ENCODE results near the gene NME7.
"Not testable (repeated sequence)": the region's sequence is repeated elsewhere in the genome, so short reads cannot be mapped to it uniquely, and the experiment has no call there.

Gene NME7

GRCh38 chr1:169298441-169298840, 69.2 kb downstream of the NME7 start:
- no peak for DNase-seq

- DNase-seq: no peak
These were observed 71.8 kb downstream of the NME7 start for GRCh38 chr1:169295846-169296245.

- no peak for DNase-seq
These were observed 72.2 kb downstream of the NME7 start for GRCh38 chr1:169295425-169295824.

GRCh38 chr1:169289016-169289415, 78.6 kb downstream of the NME7 start:
- DNase-seq: no peak

- DNase-seq: no peak
These were observed 79.6 kb downstream of the NME7 start for GRCh38 chr1:169288011-169288414.

- no peak for DNase-seq
These were observed 80.3 kb downstream of the NME7 start for GRCh38 chr1:169287280-169287679.

- not testable (repeated sequence) for DNase-seq
These were observed 86.0 kb downstream of the NME7 start for GRCh38 chr1:169281562-169281961.

- no peak for DNase-seq
These were observed 96.5 kb downstream of the NME7 start for GRCh38 chr1:169271098-169271497.

GRCh38 chr1:169266133-169266532, 101.5 kb downstream of the NME7 start:
- no peak for DNase-seq

GRCh38 chr1:169263059-169263458, 104.5 kb downstream of the NME7 start:
- no peak for DNase-seq

- DNase-seq: no peak
These were observed 105.7 kb downstream of the NME7 start for GRCh38 chr1:169261884-169262283.

GRCh38 chr1:169260478-169261151, 107.0 kb downstream of the NME7 start:
- no peak for DNase-seq

GRCh38 chr1:169259816-169260215, 107.8 kb downstream of the NME7 start:
- no peak for DNase-seq

GRCh38 chr1:169250795-169251194, 116.8 kb downstream of the NME7 start:
- no peak for DNase-seq

GRCh38 chr1:169250022-169250421, 117.6 kb downstream of the NME7 start:
- no peak for DNase-seq

GRCh38 chr1:169249611-169250010, 118.0 kb downstream of the NME7 start:
- DNase-seq: no peak

GRCh38 chr1:169245706-169246105, 121.9 kb downstream of the NME7 start:
- DNase-seq: no peak

GRCh38 chr1:169240449-169241232, 127.0 kb downstream of the NME7 start:
- DNase-seq: no peak

GRCh38 chr1:169236880-169237279, 130.7 kb downstream of the NME7 start:
- DNase-seq: no peak

GRCh38 chr1:169236143-169236542, 131.5 kb downstream of the NME7 start:
- DNase-seq: no peak

- no peak for DNase-seq
These were observed 132.0 kb downstream of the NME7 start for GRCh38 chr1:169235568-169235967.

- DNase-seq: no peak
These were observed 132.8 kb downstream of the NME7 start for GRCh38 chr1:169234780-169235179.

GRCh38 chr1:169217636-169218035, 150.0 kb downstream of the NME7 start:
- no peak for DNase-seq

GRCh38 chr1:169214598-169214997, 153.0 kb downstream of the NME7 start:
- DNase-seq: no peak

GRCh38 chr1:169212088-169212487, 155.5 kb downstream of the NME7 start:
- no peak for DNase-seq
